Upper lobe of left lung (tissue), 6 donors: ENCODE data around the gene CDK10. TPM values are rescaled to one million over a fixed set of nuclear protein-coding genes. Genes with fewer than 3 reads are reported as not detected.

ENCODE experiments used
- ATAC-seq, 2 donors: fragments of 200-7000 bp; cut with Tn5 transposase; one replicate each; pipeline ENCODE4 v1.9.1; 2022; ENCODE audit warnings: mild to moderate bottlenecking in 2 of 2, moderate library complexity in 2 of 2; ENCODE audit not compliant: low FRiP score in 2 of 2
- DNase-seq, 2 donors: peaks; one replicate each; pipeline ENCODE4 v3.0.0-alpha.2; 2019 to 2020
- H3K27ac ChIP-seq, 4 donors: fragments of 200-600 bp; sonication (generic); one replicate each; pipeline ENCODE4 v1.5.1; 2016 to 2019
- H3K27me3 ChIP-seq, 4 donors: fragments of 200-600 bp; sonication (generic); one replicate each; pipeline ENCODE4 v1.5.1; 2017 to 2019
- H3K36me3 ChIP-seq, 4 donors: fragments of 200-600 bp; sonication (generic); one replicate each; pipeline ENCODE4 v1.5.1; 2016 to 2019
- H3K4me1 ChIP-seq, 4 donors: fragments of 200-600 bp; sonication (generic); one replicate each; pipeline ENCODE4 v1.5.1; 2018 to 2019
- H3K4me3 ChIP-seq, 4 donors: fragments of 200-600 bp; sonication (generic); one replicate each; pipeline ENCODE4 v1.5.1; 2017 to 2019; ENCODE audit warnings: mild to moderate bottlenecking in 2 of 4, moderate library complexity in 1 of 4
- H3K9me3 ChIP-seq, 4 donors: fragments of 200-600 bp; sonication (generic); one replicate each; pipeline ENCODE4 v1.5.1; 2018 to 2019
- CTCF ChIP-seq, 6 experiments: fragments of 450-650 bp in 4 of 6; fragments of 200-600 bp in 2 of 6; sonication (generic) in 2 of 6; IDR thresholded peaks; one replicate each; pipeline ENCODE4 v1.5.1; 2016 to 2019; ENCODE audit warnings: antibody characterized with exemption in 6 of 6
- EP300 ChIP-seq, 4 donors: sonication (generic); formaldehyde crosslinking; IDR thresholded peaks; one replicate each; pipeline ENCODE4 v1.5.1; 2017; ENCODE audit warnings: antibody characterized with exemption in 4 of 4, control low read depth in 2 of 4
- POLR2A ChIP-seq, 4 donors: fragments of 450-650 bp; IDR thresholded peaks; one replicate each; pipeline ENCODE4 v1.5.1; 2016 to 2017; ENCODE audit warnings: antibody characterized with exemption in 4 of 4, mild to moderate bottlenecking in 2 of 4
- POLR2AphosphoS5 ChIP-seq, 2 donors: sonication (generic); formaldehyde crosslinking; IDR thresholded peaks; one replicate each; pipeline ENCODE4 v1.5.1; 2017; ENCODE audit warnings: antibody characterized with exemption in 2 of 2
- WGBS, 2 donors: methylation state at CpG; one replicate each; pipeline ENCODE4 v1.1.5; 2017 to 2018; 5-methylcytosine and 5-hydroxymethylcytosine counted together
- total RNA-seq, 6 donors: library from RNA; depleted of rRNA in 4 of 6; stranded (reverse); fragments of >200 nt in 4 of 6; gene quantifications; one replicate each; pipeline versions ENCODE4 v1.1.0 to v1.2.1, GENCODE V29; 2016 to 2021
- donor health status: DM: no; HTN: no; CAD: no; lungs with moderate emphysema.
- donor health status: DM: no; HTN: yes; CAD: no; lungs with severe emphysema.

Gene CDK10
- total RNA-seq, 6 donors from 2014 or later, result 38.4 to 197 (median 85.3) TPM

GRCh38 chr16:89716493-89716892 lies 30.0 kb downstream of the CDK10 start:
- no peak for TF ChIP-seq EP300 (IDR thresholded peaks at IDR 0.05)
- TF ChIP-seq CTCF (IDR thresholded peaks at IDR 0.05), result no peak
- TF ChIP-seq POLR2A (IDR thresholded peaks at IDR 0.05), result no peak
- no peak for TF ChIP-seq POLR2AphosphoS5 (IDR thresholded peaks at IDR 0.05)
- no peak for ATAC-seq
- H3K4me1 ChIP-seq, result peaks cover 21 to 34% (median 26%) of the 10 kb centered on the region in 4 donors
- H3K27ac ChIP-seq, result no peak overlapping the region
- 92 to 95% methylated on average over 11 to 15 of the region's 15 CpGs for WGBS, 2 donors
- DNase-seq, result peak in 1 of 2 donors; percentile 67
- H3K36me3 ChIP-seq, result no peaks in the 10 kb centered on the region
- H3K9me3 ChIP-seq, result no peaks in the 10 kb centered on the region
- H3K27me3 ChIP-seq, result peaks cover 0 to 8% (median 5%) of the 10 kb centered on the region in 4 donors
- no peak overlapping the region for H3K4me3 ChIP-seq

- Histone ChIP-seq H3K36me3 (no peaks in the 10 kb centered on the region), H3K27ac (no peak overlapping the region), H3K9me3 (no peaks in the 10 kb centered on the region), H3K4me3 (no peak overlapping the region), H3K27me3 (peaks cover 0 to 8% (median 5%) of the 10 kb centered on the region in 4 donors), H3K4me1 (peaks cover 15 to 31% (median 20%) of the 10 kb centered on the region in 4 donors)
- no peak for TF ChIP-seq EP300 (IDR thresholded peaks at IDR 0.05)
- no peak for TF ChIP-seq POLR2A (IDR thresholded peaks at IDR 0.05)
- no peak for TF ChIP-seq CTCF (IDR thresholded peaks at IDR 0.05)
- no peak for TF ChIP-seq POLR2AphosphoS5 (IDR thresholded peaks at IDR 0.05)
- no peak for ATAC-seq
- DNase-seq, result peak in 1 of 2 donors; percentile 61
- WGBS, 2 donors, result 90 to 93% methylated on average over 20 to 25 of the region's 29 CpGs
Observed at GRCh38 chr16:89716916-89717687, 30.6 kb downstream of the CDK10 start.

- Histone ChIP-seq H3K36me3 (peaks cover 0 to 2% (median under 1%) of the 10 kb centered on the region in 4 donors), H3K9me3 (no peaks in the 10 kb centered on the region), H3K4me1 (peaks cover 19 to 33% (median 24%) of the 10 kb centered on the region in 4 donors), H3K27ac (peak overlapping the region in 1 of 4 donors; percentile 98), H3K4me3 (no peak overlapping the region), H3K27me3 (peaks cover 0 to 8% (median under 1%) of the 10 kb centered on the region in 4 donors)
- no peak for ATAC-seq
- 87 to 88% methylated on average over 14 to 24 of the region's 24 CpGs for WGBS, 2 donors
- peak in 1 of 2 donors; percentile 30 for DNase-seq
- no peak for TF ChIP-seq EP300 (IDR thresholded peaks at IDR 0.05)
- TF ChIP-seq POLR2A (IDR thresholded peaks at IDR 0.05), result no peak
- no peak for TF ChIP-seq POLR2AphosphoS5 (IDR thresholded peaks at IDR 0.05)
- no peak for TF ChIP-seq CTCF (IDR thresholded peaks at IDR 0.05)
Observed at GRCh38 chr16:89717688-89718505, 31.4 kb downstream of the CDK10 start.

- TF ChIP-seq CTCF (IDR thresholded peaks at IDR 0.05), result peak in 1 of 6 experiments; percentile 5
- no peak for TF ChIP-seq EP300 (IDR thresholded peaks at IDR 0.05)
- no peak for TF ChIP-seq POLR2A (IDR thresholded peaks at IDR 0.05)
- TF ChIP-seq POLR2AphosphoS5 (IDR thresholded peaks at IDR 0.05), result no peak
- Histone ChIP-seq H3K4me1 (peaks cover 36 to 55% (median 40%) of the 10 kb centered on the region in 4 donors), H3K9me3 (no peaks in the 10 kb centered on the region), H3K27me3 (peaks cover 0 to 8% (median 0%) of the 10 kb centered on the region in 4 donors), H3K36me3 (peaks cover 6 to 28% (median 25%) of the 10 kb centered on the region in 4 donors), H3K4me3 (peak overlapping the region; percentile 67 to 99 (median 95)), H3K27ac (peak overlapping the region; percentile 91 to 99 (median 98))
- ATAC-seq (peak in 1 of 2 donors; percentile 33), DNase-seq (peak in 1 of 2 donors; percentile 93)
- WGBS, 2 donors, result 17% methylated on average over 1 of the region's 29 CpGs; no CpG with 5 or more reads in 1 of the 2 donors
Observed at GRCh38 chr16:89720551-89720812, 34.0 kb downstream of the CDK10 start.
